A549 (cell line): ENCODE results near the gene RTKN2.

ENCODE experiments used
- CBX8 ChIP-seq: fragments of 200-600 bp; sonication (generic); IDR thresholded peaks from 2 replicates; pipeline ENCODE4 v1.6.1; 2016
- EHMT2 ChIP-seq: fragments of 200-600 bp; sonication (generic); IDR thresholded peaks from 2 replicates; pipeline ENCODE4 v1.6.1; 2016; ENCODE audit warnings: antibody characterized with exemption, low read depth, mild to moderate bottlenecking, moderate library complexity
- EP300 ChIP-seq, 2 experiments: fragments of >200 bp; sonication (Bioruptor Twin); formaldehyde crosslinking; IDR thresholded peaks; 2 replicates in 1 of 2; 3 replicates in 1 of 2; pipeline ENCODE4 v1.6.1; 2016 to 2017
- MAZ ChIP-seq: fragments of 150-350 bp; IDR thresholded peaks from 2 replicates; pipeline ENCODE4 v1.6.1; 2014; ENCODE audit warnings: antibody characterized with exemption, low read depth, low read length, borderline replicate concordance
- RCOR1 ChIP-seq: fragments of 150-350 bp; IDR thresholded peaks from 2 replicates; pipeline ENCODE4 v1.6.1; 2014; ENCODE audit warnings: antibody characterized with exemption, low read length, low read depth
- SMC3 ChIP-seq: fragments of >200 bp; sonication (Bioruptor Twin); formaldehyde crosslinking; IDR thresholded peaks from 3 replicates; pipeline ENCODE4 v1.6.1; 2018; ENCODE audit warnings: inconsistent platforms
- TF ChIP-seq, protein P1 (sequence below): fragments of >200 bp; sonication (Bioruptor Twin); formaldehyde crosslinking; IDR thresholded peaks from 3 replicates; pipeline ENCODE4 v1.5.1; 2016

DNA sequence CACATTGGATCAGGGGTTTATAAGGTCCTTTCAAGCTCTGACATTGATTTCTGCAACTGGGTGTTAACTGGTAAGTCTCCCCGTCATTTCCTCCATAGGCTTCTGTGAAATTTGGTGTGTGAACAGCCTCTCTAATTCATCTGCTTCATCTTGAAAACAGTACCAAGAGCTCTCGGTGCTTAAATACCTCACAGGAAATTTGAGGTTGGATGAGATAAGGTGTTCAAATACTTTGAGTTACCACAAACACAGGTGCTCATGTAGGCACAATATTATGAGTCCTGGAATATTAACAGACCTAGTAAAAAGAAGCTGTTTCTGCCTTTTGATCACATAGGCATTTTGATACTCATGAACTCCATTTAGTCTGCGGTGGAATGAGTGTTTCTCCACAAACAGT lies 85.2 kb downstream of the RTKN2 start:
- TF ChIP-seq RCOR1 (no peak), EHMT2 (no peak), MAZ (no peak), CBX8 (no peak), EP300 (IDR thresholded peaks at IDR 0.05) (no peak), SMC3 (no peak)
- TF ChIP-seq, protein P1, sequence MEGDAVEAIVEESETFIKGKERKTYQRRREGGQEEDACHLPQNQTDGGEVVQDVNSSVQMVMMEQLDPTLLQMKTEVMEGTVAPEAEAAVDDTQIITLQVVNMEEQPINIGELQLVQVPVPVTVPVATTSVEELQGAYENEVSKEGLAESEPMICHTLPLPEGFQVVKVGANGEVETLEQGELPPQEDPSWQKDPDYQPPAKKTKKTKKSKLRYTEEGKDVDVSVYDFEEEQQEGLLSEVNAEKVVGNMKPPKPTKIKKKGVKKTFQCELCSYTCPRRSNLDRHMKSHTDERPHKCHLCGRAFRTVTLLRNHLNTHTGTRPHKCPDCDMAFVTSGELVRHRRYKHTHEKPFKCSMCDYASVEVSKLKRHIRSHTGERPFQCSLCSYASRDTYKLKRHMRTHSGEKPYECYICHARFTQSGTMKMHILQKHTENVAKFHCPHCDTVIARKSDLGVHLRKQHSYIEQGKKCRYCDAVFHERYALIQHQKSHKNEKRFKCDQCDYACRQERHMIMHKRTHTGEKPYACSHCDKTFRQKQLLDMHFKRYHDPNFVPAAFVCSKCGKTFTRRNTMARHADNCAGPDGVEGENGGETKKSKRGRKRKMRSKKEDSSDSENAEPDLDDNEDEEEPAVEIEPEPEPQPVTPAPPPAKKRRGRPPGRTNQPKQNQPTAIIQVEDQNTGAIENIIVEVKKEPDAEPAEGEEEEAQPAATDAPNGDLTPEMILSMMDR, result no peak
